Erythroblast (primary cell): ENCODE data around the gene UCN3.

Experiments used
- GATA1 ChIP-seq: IDR thresholded peaks from 2 replicates; pipeline ENCODE4 v1.6.1; 2011; ENCODE audit warnings: low read depth, mild to moderate bottlenecking, control low read depth, low read length, moderate library complexity
- POLR2A ChIP-seq: IDR thresholded peaks from 2 replicates; pipeline ENCODE4 v1.6.1; 2011; ENCODE audit warnings: mild to moderate bottlenecking, low read length

DNA sequence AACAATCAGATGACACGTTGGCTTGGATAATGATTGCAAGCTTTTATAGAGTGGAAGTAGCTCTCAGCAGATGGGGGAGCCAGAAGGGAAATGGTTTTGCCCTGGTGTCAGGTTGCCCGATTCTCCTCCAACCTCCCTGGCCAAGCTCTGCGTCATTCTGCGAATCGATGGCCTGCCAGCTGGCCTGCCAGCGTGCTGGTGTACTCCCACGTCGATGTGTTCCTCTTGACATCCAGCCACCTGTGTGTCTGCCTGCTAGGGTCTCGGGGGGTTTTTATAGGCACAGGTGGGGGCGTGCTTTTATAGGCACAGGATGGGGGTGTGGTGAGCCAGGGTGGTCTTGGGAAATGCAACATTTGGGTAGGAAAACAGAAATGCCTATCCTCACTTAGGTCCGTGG lies 52.2 kb downstream of the UCN3 start:
- TF ChIP-seq POLR2A (no peak), GATA1 (no peak)
